NCI-H82 treated with DMSO at 0.1 percent for 48 hours (cell line): ENCODE results near the gene MEIOB.
"Not testable (repeated sequence)": the region's sequence is repeated elsewhere in the genome, so short reads cannot be mapped to it uniquely, and the experiment has no call there.

Experiments used
- DNase-seq: peaks from one replicate; lab custom pipeline; 2025; ENCODE audit not compliant: unreplicated experiment; lab: John Stamatoyannopoulos, UW

The MEIOB gene

DNA sequence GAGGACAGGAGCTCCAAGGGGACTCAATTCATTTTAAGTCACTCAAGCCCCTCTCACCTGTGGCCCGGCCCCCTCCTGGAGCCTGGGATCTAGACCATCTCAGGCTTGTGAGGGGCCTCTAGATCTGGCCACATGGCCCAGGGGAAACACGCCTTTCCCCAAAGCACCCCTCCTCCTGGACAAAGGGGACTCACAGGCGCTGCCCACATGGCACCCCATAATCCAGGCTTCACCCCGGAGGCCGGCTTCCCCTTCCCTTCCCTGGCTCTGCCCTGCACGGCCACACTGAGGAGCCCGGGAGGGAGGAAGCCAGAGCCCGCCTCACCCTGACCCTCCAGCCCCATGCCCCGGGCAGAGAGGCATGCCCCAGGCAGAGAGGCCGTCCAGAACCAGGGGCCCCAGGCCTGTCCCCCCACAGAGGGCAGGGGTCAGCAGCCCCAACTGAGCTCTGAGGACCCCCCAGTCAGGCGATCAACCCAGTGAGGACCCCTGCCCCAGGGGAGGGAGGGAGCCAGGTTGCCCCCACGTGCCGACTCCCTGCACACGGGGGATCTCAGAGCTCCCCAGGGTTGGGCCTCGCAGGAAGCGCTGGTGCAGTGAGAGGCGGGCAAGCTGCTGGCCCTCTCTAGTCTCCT is 35.4 kb upstream of the MEIOB start:
- DNase-seq = no peak

DNA sequence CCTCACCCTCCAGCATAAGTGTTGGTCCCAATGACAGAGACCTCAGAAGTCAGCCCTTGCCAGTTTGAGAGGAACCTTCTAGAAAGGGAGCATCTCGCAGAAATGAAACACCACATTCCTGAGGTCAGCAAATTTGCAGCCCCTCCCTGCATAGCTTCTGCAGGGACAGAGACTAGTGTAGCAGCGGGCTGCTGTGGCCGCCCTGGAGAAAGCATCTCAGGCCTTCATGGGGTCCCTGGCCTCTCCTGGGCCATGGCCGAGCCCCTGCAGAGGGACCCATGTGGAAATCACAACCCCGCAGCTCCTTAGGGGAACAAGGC is 34.8 kb upstream of the MEIOB start:
- no peak for DNase-seq

DNA sequence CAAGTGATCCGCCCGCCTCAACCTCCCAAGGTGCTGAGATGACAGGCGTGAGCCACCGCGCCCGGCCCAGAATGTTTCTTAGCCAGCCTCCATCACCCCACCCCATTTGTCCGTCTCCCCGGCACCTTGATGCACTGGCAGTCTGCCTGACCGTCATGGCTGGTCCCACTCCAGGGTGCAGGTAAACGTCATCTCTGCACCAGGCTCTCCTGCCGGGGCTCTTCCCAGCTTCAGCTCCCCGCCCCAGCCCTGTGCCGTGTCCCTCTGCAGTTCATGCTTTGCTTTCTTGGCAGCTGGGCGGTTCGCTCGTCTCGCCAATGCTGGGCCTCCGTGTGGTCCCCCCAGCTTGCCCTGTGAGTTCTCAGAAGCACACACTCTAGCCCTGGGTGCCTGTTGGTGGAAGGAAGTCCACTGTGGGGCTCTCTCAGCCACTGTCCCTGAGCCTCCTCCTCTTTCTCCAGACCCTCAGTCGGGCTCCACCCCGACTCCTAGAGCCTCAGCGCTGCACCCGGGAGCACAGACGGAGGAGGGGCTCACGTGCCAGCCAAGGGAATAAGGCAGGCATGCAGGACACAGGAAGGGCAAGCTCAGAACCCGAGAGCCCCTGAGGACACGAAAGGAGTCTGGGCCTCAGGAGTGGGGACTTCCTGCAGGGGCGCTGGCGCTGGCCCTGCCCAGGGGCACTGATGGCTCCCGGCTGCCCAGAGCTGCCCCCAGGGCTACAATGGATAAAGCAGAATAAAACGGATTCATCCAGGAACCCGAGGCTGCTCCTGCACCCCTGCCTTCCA is 34.3 kb upstream of the MEIOB start:
- no peak for DNase-seq

DNA sequence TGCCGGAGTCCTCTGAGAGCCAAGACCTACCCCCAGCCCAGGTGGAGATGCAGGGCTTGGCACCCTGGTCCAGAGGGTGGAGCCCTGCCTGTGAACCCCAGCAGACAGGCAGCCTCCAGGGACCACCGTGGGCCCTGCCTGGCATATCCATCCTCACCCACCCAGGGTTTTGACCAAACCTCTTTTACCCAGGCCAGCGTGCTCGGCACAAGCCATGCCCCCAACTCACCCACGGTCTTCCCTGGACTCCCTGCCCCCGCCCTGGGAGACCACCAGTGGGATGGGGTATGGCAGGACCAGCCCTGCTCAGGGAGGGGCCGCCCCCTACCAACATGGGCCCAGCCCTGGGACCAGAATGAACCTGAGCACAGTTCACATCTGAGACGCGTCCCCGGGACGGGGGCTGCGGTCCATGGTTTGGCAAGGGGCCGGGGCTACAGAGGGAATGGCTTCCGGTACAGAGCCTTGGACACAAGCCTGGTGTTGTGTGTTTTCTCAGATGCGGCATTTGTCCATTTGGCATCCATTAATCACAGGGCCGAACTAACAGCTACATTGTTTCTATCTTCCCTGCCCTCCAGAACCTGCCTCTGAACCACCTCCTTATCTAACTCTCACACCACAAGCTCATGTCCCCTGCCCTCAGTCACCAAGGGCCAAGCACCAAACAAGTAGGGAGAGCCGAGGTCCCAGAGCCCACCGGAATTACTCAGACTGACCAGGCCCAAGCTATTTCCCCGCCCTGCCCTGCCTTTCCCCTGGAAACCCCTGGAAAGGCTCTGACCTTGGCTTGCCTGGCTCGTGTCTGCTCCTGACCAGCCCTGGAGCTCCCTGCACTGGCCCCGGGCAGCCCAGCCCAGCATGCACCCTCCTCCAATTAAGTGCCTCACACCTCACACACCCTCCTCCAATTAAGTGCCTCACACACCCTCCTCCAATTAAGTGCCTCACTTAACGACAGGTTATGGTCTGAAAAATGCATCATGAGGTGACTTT is 32.2 kb upstream of the MEIOB start:
- no peak for DNase-seq

DNA sequence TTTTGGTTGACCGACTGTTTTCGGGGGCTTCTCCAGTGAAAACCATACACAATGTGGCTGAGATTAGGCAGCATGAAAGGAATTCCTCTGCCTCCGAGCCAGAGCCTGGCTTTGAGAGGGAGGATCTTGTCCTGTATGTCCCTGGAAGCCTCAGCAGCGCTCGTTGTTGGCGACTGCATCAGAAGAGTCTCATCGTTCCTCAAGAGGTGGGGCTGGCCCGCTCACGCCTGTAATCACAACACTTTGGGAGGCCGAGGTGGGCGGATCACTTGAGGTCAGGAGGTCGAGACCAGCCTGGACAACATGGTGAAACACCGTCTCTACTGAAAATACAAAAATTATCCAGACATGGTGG is 31.2 kb upstream of the MEIOB start:
- no peak for DNase-seq

DNA sequence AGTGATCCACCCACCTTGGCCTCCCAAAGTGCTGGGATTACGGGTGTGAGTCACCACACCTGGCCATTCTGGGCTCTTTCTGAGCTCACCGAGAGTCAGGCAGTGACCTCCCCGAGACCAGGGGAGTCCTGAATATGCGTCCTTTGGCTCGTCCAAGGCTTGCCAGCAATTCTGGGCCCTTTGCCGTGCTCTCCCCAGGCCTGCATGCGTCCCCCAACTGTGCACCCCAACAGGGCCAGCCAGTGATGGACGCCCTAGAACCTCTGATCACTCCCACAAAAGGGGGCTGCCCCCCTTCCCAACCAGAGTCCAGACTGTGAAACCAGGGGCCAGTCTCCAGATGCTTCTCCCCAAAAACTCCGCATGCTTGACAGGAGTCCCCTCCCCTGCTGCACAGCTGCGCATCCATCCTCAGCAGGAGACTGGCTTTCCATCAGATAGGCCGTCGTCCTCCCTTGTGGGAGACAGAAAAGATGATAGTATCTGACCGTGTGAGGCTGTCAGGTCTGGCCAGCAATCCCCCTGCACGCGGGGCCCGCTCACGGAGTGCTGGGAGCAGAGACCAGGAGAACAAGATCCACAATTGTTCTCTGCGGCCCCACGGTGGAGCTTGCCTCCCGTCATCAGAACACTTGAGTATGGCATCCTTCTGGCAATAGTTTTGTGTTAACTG is 30.7 kb upstream of the MEIOB start:
- DNase-seq = no peak

DNA sequence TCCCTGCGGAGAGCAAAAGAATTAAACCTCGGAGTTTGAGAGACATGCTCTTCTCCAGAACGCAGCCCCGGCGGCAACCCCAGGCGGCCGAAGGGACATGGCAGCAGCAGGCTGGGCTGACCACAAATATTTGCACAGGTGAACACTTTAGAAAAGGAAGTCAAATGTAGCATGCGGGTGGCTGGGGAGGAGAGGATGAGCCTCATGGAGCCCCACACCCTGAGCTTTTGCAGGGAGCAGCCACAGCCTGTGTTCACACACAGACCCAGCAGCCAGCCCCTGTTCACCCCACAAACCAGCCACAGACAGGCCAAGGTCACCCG is 28.4 kb upstream of the MEIOB start:
- DNase-seq = no peak

DNA sequence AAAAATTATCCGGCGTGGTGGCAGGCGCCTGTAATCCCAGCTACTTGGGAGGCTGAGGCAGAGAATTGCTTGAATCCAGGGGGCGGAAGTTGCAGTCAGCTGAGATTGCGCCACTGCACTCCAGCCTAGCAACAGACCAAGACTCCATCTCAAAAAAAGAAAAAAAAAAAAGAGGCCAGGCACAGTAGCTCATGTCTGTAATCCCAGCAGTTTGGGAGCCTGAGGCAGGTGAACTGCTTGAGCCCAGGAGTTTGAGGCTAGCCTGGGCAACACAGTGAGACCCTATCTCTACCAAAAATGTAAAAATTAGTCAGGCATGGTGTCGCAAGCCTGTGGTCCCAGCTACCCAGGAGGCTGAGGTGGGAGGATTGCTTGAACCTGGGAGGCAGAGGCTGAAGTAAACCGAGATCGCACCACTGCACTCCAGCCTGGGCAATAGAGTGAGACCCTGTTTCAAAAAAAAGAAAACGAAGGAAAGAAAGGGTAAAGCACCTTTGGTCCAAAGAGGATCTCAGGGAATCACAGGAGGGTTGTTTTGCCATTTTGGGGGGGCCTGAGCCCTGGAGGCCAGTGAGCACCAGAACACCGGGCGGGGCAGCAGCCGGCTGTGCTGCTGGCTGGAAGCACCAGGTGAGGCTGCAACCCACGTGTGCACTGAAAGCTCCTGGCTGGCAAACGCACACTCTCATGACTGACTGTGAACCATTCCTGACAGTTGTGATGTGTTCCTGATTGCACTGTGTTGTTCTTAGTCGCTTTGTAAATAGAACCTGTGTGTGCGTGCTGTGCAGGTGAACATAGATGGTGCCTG is 27.9 kb upstream of the MEIOB start:
- DNase-seq = no peak

DNA sequence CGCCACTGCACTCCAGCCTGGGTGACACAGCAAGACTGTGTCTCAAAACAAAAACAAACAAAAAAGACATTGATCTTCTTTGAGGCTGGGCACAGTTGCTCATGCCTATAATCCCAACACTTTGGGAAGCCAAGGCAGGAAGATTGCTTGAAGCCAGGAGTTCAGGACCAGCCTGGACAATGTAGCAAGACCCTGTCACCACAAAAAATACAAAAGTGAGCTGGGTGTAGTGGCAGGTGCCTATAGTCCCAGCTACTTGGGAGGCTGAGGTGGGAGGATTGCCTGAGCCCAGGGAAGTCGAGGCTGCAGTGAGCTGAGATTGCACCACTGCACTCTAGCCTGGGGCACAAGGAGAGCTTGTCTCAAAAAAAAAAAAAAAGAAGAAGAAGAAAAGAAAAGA is 25.7 kb upstream of the MEIOB start:
- DNase-seq = not testable (repeated sequence)

DNA sequence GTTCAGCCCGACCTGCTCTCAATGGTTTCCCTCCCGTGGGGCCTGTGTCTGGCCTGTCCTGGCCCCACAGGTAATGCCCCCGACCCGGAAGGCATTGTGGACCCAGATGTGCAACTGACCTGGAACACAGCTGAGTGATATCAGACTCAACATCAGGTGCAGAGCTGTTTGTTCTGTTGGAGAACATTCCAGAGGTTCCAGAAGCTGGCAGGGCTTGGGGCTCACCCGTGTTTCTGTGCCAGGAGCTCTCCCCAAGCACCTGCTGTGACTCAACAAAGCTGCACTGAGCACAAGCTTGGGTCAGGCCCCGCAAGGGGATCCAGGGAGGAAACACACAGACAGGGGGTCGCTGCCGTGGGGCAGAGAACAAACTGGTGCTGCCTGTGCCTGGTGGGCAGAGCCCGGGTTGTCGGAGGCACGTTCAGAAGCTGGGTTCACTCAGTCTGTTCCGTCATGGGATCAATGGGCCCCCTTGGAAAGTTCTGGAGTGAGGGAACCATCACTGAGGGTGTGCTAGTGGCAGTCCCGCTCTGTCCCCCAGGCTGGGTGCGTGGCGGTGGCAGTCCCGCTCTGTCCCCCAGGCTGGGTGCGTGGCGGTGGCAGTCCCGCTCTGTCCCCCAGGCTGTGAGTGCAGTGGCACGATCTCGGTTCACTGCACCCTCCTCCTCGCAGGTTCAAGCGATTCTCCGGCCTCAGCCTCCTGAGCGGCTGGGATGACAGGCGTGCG is 24.1 kb upstream of the MEIOB start:
- DNase-seq = no peak

DNA sequence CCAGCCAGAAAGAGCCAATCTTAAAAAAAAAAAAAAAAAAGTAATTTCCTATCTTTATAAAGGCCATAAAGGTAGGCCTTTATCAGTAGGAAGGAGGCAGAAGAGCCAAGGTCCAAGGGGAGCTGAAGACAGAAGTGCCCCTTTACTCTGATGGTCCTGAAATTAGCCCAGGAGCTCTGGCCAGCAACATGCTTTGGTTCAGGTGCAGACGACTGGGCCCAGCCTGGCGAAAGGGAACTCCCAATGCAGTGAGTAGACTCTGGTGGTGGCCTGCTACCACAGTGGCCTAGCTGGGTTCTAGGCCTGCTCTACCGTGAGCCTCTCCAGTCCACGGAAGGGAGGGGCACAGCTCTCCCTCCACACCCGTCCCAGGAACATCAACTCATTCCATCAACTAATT is 23.1 kb upstream of the MEIOB start:
- DNase-seq = no peak

DNA sequence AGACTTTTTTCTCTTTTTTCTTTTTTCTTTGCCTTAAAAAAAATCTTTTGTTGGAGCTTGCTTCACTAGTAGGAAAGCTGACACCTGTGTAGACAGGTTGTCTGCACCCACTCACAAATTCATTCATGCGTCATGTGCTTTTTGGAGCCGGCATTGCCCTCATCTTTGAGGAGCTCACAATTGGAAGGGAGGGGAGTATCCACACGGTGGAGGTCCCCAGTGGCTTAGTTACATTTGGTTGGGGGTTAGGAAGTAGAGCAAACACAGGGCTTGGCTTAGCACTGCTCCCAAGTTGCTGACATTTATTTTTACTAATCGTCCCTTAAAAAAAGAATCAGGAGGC is 18.7 kb upstream of the MEIOB start:
- DNase-seq = no peak

DNA sequence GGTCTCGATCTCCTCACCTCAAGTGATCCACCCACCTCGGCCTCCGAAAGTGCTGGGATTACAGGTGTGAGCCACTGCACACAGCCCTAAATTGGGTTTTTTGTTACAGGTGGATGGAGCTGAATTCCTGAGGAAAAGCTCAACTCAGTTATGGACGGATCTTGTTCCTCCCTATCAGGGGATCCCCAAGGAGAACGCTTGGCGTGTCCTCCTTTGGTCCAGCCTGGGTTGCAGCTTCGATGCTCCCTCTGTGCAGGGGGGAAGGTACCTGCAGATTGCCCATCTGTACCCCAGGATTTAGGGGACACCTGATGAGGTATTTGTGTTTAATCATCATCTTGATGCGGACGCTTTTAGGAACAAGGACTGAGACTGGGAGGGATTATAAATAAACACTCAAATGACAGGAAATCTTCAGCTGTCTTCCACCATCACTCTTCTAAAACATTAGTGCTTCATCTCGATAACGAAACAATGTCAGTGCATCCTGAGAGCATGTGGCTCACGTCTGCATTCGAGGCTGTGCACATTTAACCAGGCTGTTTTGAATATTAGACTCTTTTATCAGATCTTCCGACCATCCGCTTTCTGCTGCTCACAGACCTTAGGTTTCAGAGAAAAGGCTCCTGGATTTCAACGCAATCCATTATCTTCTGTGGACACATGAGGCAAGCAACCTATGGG is 18.2 kb upstream of the MEIOB start:
- no peak for DNase-seq

DNA sequence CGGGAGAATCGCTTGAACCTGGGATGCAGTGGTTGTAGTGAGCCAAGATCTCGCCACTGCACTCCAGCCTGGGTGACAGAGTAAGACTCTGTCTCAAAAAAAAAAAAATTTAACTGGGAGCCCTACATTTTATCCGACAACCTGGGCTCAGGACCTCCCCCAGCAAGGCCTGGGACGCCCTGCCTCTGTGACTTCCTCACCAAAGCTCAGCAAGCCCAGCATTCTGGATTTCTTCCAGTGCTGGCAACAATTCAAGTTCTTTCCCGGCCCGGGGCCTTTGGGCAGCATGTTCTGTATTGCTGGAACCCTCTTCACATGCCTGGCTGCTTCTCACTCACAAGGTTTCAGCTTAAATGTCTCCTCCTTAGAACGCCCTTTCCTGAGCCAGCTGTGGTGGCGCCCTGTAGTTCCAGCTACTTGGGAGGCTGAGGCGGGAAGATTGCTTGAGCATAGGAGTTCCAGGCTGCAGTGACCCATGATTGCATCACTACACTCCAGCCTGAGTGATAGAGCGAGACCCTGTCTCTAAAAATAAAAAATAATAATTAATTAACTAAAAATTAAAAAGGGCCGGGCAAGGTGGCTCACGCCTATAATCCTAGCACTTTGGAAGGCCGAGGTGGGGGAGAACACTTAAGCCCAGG is 15.9 kb upstream of the MEIOB start:
- DNase-seq = no peak

DNA sequence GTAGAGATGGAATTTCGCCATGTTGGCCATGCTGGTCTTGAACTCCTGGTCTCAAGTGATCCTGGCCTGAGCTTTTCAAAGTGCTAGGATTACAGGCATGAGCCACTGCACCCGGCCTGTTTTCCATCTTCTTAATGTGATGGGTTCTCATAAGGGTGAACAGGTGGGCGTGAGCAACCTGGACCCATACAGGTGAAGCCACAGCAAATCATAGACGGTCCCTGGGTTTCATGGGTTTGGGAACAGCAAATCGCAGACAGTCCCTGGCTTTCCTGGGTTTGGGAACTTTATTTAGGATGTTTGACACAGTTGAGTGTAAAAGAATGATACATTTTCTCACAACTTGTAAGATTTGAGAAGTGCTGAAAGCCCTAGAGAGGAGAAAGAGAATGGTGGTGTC is 12.9 kb upstream of the MEIOB start:
- DNase-seq = no peak

DNA sequence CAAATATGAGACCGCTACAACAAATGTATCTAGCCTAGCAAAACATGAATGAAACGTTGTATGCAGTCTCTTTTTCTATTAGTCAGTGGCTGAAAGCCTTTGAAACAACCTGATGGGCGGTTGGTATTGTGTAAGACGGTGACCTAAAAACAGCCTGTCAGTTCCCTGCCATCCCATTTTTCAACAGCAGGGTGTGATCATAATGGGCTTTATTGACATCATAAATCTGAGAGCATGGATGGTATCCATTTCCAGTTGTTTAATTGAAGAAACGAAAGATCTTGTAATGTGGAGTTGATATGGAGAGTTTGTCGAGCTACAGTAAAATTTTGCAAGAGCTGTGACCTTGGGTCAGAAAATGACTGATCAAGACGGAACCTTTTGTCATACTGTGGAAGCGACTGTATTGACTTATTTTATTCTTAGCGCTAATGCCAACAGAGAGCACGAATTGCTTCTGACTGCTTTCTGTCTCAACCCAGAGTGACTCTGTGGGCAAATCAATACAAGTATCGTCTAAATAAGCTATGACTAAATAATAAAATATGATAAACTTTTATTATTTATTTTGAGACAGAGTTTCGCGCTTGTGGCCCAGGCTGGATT is 12.3 kb upstream of the MEIOB start:
- DNase-seq = no peak

DNA sequence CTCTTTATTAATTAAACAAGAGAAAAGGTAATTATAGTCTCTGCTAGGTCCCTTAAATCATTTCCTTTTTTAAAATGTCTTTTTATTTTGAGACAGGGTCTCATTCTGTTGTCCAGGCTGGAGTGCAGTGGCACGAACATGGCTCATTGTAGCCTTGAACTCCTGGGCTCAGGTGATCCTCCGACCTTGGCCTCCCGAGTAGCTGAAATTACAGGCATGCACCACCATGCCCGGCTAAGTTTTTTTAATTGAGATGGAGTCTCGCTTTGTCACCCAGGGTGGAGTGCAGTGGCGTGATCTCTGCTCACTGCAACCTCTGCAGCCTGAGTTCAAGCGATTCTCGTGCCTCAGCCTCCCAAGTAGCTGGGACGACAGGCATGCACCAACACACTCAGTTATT is 9.2 kb upstream of the MEIOB start:
- DNase-seq = not testable (repeated sequence)

DNA sequence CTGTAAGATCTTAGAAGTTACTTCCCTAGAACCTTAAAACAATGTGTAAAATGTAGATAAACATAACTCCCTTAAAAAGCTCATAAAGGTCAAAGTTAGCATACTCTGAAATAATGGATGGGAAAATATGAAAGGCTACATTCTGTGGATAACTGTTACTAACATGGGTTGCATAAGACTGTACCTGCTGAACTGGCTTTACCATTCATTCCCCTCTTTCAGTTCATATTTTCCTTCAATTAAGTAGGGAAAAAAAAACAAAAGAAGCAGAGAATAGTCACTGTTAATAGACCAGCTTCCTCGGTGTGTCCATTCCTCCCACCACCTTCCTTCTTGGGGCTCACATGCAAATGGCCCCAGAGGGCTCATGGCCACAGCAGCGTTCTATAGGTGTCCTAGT is 7.5 kb upstream of the MEIOB start:
- DNase-seq = no peak

DNA sequence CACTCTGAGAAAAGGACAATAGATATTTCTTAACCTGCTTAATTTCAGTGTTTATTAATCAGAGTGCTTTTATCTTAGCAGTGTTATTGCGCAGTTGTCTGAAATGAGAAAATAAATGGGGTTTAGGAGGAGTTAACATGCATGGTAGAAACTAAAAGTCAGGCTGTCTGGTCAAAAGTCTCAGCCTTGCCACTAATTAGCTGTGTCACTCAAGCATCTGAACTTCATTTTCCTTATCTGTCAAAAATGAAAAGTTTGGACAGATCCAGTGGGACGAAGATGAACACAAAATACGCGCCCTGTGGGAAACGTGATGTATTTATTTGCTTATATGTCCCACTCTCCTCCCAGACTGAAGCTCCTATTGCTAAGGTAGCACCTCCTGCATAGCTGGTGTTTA is 6.3 kb upstream of the MEIOB start:
- no peak for DNase-seq
